Tibial nerve (tissue), 3 donors: ENCODE measurements around the gene HIPK2.

Experiments used
- CTCF ChIP-seq, 5 experiments: fragments of 200-600 bp in 3 of 5; fragments of 450-650 bp in 2 of 5; sonication (generic) in 3 of 5; IDR thresholded peaks; one replicate each; pipeline ENCODE4 v1.5.1; 2016 to 2019; ENCODE audit warnings: antibody characterized with exemption in 5 of 5, mild to moderate bottlenecking in 3 of 5, moderate library complexity in 2 of 5
- POLR2A ChIP-seq, 2 donors: fragments of 450-650 bp; IDR thresholded peaks; one replicate each; pipeline ENCODE4 v1.6.1; 2017; ENCODE audit warnings: antibody characterized with exemption in 2 of 2, mild to moderate bottlenecking in 2 of 2, moderate library complexity in 2 of 2

- TF ChIP-seq CTCF (IDR thresholded peaks at IDR 0.05) (no peak), POLR2A (IDR thresholded peaks at IDR 0.05) (no peak)
Observed at GRCh38 chr7:139734395-139734794, 43.4 kb downstream of the HIPK2 start.
